CD14-positive monocyte (primary cell): ENCODE measurements around the gene ARID3A. TPM values are rescaled to one million over a fixed set of nuclear protein-coding genes. Genes with fewer than 3 reads are reported as not detected.
A peak's percentile ranks its signal among the peaks of the same experiment; 100 is the strongest.

Experiments used
- DNase-seq, 3 donors: peaks; one replicate each; pipeline ENCODE4 v3.0.0-alpha.2; 2011 to 2022
- H2AFZ ChIP-seq: 2 replicates; pipeline ENCODE4 v1.6.0; 2012; ENCODE audit warnings: mild to moderate bottlenecking, low read depth, low read length, inconsistent platforms; ENCODE audit not compliant: insufficient read depth, poor library complexity, severe bottlenecking
- H3K27ac ChIP-seq, 2 donors: 1 replicate in 1 of 2; 2 replicates in 1 of 2; pipeline ENCODE4 v1.5.1; 2012 to 2013; ENCODE audit warnings: low read length in 2 of 2, control low read depth in 1 of 2, inconsistent platforms in 1 of 2, low read depth in 1 of 2, mild to moderate bottlenecking in 1 of 2
- H3K27me3 ChIP-seq, 2 donors: one replicate each; pipeline versions ENCODE4 v1.6.0 to v1.6.1; 2011 to 2013; ENCODE audit warnings: low read length in 2 of 2; ENCODE audit not compliant: control insufficient read depth in 2 of 2, insufficient read depth in 2 of 2
- H3K36me3 ChIP-seq, 2 donors: replicated peaks in 1 of 2; 1 replicate in 1 of 2; 2 replicates in 1 of 2; pipeline versions ENCODE4 v1.5.1 to v1.6.1; 2012 to 2013; ENCODE audit warnings: low read length in 2 of 2, control low read depth in 1 of 2, inconsistent platforms in 1 of 2, mild to moderate bottlenecking in 1 of 2; ENCODE audit not compliant: insufficient read depth in 2 of 2, control insufficient read depth in 1 of 2
- H3K4me1 ChIP-seq, 2 donors: 1 replicate in 1 of 2; 2 replicates in 1 of 2; pipeline versions ENCODE4 v1.5.1 to v1.6.1; 2012 to 2013; ENCODE audit warnings: low read length in 2 of 2, control low read depth in 1 of 2, inconsistent platforms in 1 of 2, mild to moderate bottlenecking in 1 of 2, moderate library complexity in 1 of 2; ENCODE audit not compliant: insufficient read depth in 2 of 2, control insufficient read depth in 1 of 2
- H3K4me2 ChIP-seq: replicated peaks from 2 replicates; pipeline ENCODE3; 2012; ENCODE audit warnings: low read length, moderate library complexity, mild to moderate bottlenecking; ENCODE audit not compliant: poor library complexity, severe bottlenecking; ENCODE audit errors: extremely low read depth
- H3K4me3 ChIP-seq, 3 experiments: fragments of 200-600 bp in 1 of 3; sonication (generic) in 1 of 3; replicated peaks in 1 of 3; 1 replicate in 2 of 3; 2 replicates in 1 of 3; pipeline ENCODE4 v1.5.1; 2011 to 2013; ENCODE audit warnings: low read length in 3 of 3, mild to moderate bottlenecking in 3 of 3, control low read depth in 2 of 3, low read depth in 2 of 3, inconsistent platforms in 1 of 3, moderate library complexity in 1 of 3
- H3K79me2 ChIP-seq: 2 replicates; pipeline ENCODE4 v1.6.0; 2012; ENCODE audit warnings: mild to moderate bottlenecking, control low read depth, inconsistent platforms, low read length, moderate library complexity; ENCODE audit not compliant: insufficient read depth
- H3K9ac ChIP-seq: 2 replicates; pipeline ENCODE4 v1.6.0; 2017; ENCODE audit warnings: low read length, mild to moderate bottlenecking; ENCODE audit not compliant: insufficient read depth, poor library complexity, severe bottlenecking
- H3K9me3 ChIP-seq, 2 donors: replicated peaks in 1 of 2; 1 replicate in 1 of 2; 2 replicates in 1 of 2; pipeline versions ENCODE4 v1.5.1 to v1.6.1; 2012 to 2013; ENCODE audit warnings: low read length in 2 of 2, control low read depth in 1 of 2; ENCODE audit not compliant: control insufficient read depth in 1 of 2, insufficient read depth in 1 of 2
- H4K20me1 ChIP-seq: 2 replicates; pipeline ENCODE4 v1.6.0; 2012; ENCODE audit warnings: mild to moderate bottlenecking, low read length, control low read depth, moderate library complexity; ENCODE audit not compliant: insufficient read depth
- H3K27ac Mint-ChIP-seq, 7 donors: one replicate each; pipeline ENCODE4 v1.8.0; 2020; ENCODE audit warnings: mild to moderate bottlenecking in 7 of 7, mixed read lengths in 7 of 7, moderate library complexity in 6 of 7, inconsistent platforms in 2 of 7
- H3K27me3 Mint-ChIP-seq, 3 donors: one replicate each; pipeline ENCODE4 v1.8.0; 2021 to 2022; ENCODE audit warnings: low read depth in 3 of 3, mild to moderate bottlenecking in 3 of 3, mixed read lengths in 3 of 3, moderate library complexity in 3 of 3, inconsistent platforms in 1 of 3
- H3K36me3 Mint-ChIP-seq, 2 donors: one replicate each; pipeline ENCODE4 v1.8.0; 2020; ENCODE audit warnings: mixed read lengths in 2 of 2, inconsistent platforms in 1 of 2, mild to moderate bottlenecking in 1 of 2
- H3K4me1 Mint-ChIP-seq: one replicate; pipeline ENCODE4 v1.8.0; 2020; ENCODE audit warnings: mild to moderate bottlenecking, mixed read lengths
- H3K4me3 Mint-ChIP-seq, 2 donors: one replicate each; pipeline ENCODE4 v1.8.0; 2020; ENCODE audit warnings: mild to moderate bottlenecking in 2 of 2, mixed read lengths in 2 of 2, moderate library complexity in 1 of 2
- H3K9me3 Mint-ChIP-seq, 7 donors: one replicate each; pipeline ENCODE4 v1.8.0; 2020 to 2022; ENCODE audit warnings: mixed read lengths in 7 of 7, mild to moderate bottlenecking in 6 of 7, moderate library complexity in 6 of 7, inconsistent platforms in 2 of 7
- WGBS: methylation state at CpG from one replicate; pipeline ENCODE4 v1.1.5; 2013; ENCODE audit warnings: missing lambda C conversion rate; ENCODE audit not compliant: insufficient coverage; 5-methylcytosine and 5-hydroxymethylcytosine counted together
- intact Hi-C, 2 donors: fragments of 100-400 bp; cut with micrococcal nuclease; formaldehyde crosslinking; loops; one replicate each; pipeline versions ENCODE4 v1.15.0 to v1.15.1; 2023
- polyA plus RNA-seq, 3 donors: library from polyadenylated mRNA; depleted of rRNA in 1 of 3; unstranded in 2 of 3; stranded (reverse) in 1 of 3; fragments of 300-500 nt in 2 of 3; fragments of >200 nt in 1 of 3; fragmentation: Illumina TruSeq in 2 of 3; gene quantifications; 1 replicate in 2 of 3; 2 replicates in 1 of 3; pipeline ENCODE4 v1.2.3, GENCODE V29; 2012 to 2021
- TF ChIP-seq, protein P1 (sequence below): fragments of 200-600 bp; IDR thresholded peaks from one replicate; pipeline ENCODE4 v1.8.0; 2022; ENCODE audit warnings: antibody characterized with exemption, mild to moderate bottlenecking

ARID3A gene
- polyA plus RNA-seq, 3 donors = 2.1 to 41.6 (median 3.2) TPM

DNA sequence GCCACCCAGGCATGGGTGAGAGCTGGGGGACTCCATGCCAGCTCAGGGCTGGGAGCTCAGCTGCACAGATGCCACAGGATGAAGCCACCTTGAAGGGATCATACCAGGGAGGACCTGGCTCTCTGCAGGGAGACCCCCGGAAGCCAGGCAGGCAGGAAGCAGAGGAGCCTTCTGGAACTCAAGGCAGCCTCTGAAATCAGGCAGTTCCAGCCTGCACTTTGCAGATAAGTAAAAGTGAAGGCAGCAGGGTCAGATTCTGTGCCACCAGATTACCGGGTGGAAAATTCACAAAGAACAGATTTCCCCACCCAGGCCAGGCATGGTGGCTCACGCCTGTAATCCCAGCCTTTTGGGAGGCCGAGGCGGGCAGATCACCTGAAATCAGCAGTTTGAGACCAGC, 92.6 kb downstream of the ARID3A start:
- peaks cover 10 to 30% of the 10 kb centered on the region in 2 donors for H3K36me3 Mint-ChIP-seq
- WGBS = 84% methylated on average over 5 of the region's 5 CpGs
- H3K4me1 Mint-ChIP-seq = peaks cover 44% of the 10 kb centered on the region
- Histone ChIP-seq H3K36me3 (peaks cover 17 to 22% of the 10 kb centered on the region in 2 donors), H3K79me2 (peaks cover 75% of the 10 kb centered on the region), H2AFZ (no peak overlapping the region), H3K4me3 (no peak overlapping the region), H3K9me3 (no peaks in the 10 kb centered on the region), H3K27me3 (no peaks in the 10 kb centered on the region), H3K4me1 (peaks cover 49 to 53% of the 10 kb centered on the region in 2 donors), H4K20me1 (peaks cover 73% of the 10 kb centered on the region), H3K4me2 (no peak overlapping the region), H3K9ac (peak overlapping the region; percentile 18), H3K27ac (peak overlapping the region in 1 of 2 donors; percentile 60)
- peaks cover 0 to 1% (median 0%) of the 10 kb centered on the region in 3 donors for H3K27me3 Mint-ChIP-seq
- H3K27ac Mint-ChIP-seq = peak overlapping the region in 5 of 7 donors; percentile 13 to 81 (median 53)
- TF ChIP-seq, protein P1, sequence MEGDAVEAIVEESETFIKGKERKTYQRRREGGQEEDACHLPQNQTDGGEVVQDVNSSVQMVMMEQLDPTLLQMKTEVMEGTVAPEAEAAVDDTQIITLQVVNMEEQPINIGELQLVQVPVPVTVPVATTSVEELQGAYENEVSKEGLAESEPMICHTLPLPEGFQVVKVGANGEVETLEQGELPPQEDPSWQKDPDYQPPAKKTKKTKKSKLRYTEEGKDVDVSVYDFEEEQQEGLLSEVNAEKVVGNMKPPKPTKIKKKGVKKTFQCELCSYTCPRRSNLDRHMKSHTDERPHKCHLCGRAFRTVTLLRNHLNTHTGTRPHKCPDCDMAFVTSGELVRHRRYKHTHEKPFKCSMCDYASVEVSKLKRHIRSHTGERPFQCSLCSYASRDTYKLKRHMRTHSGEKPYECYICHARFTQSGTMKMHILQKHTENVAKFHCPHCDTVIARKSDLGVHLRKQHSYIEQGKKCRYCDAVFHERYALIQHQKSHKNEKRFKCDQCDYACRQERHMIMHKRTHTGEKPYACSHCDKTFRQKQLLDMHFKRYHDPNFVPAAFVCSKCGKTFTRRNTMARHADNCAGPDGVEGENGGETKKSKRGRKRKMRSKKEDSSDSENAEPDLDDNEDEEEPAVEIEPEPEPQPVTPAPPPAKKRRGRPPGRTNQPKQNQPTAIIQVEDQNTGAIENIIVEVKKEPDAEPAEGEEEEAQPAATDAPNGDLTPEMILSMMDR = no peak
- no peak for DNase-seq
- intact Hi-C loops = no loop called here
- H3K9me3 Mint-ChIP-seq = no peaks in the 10 kb centered on the region
- no peak overlapping the region for H3K4me3 Mint-ChIP-seq

- H3K4me3 ChIP-seq = peak overlapping the region in 1 of 3 experiments; percentile 96
- peaks cover 0 to 1% (median 0%) of the 10 kb centered on the region in 3 donors for H3K27me3 Mint-ChIP-seq
- H3K36me3 ChIP-seq = peaks cover 10 to 16% of the 10 kb centered on the region in 2 donors
- peak overlapping the region in 4 of 7 donors; percentile 26 to 94 (median 66) for H3K27ac Mint-ChIP-seq
- H3K27me3 ChIP-seq = no peaks in the 10 kb centered on the region
- peak overlapping the region; percentile 91 for H3K9ac ChIP-seq
- H3K4me1 Mint-ChIP-seq = peaks cover 44% of the 10 kb centered on the region
- H4K20me1 ChIP-seq = peaks cover 66% of the 10 kb centered on the region
- H2AFZ ChIP-seq = no peak overlapping the region
- peaks cover 49 to 53% of the 10 kb centered on the region in 2 donors for H3K4me1 ChIP-seq
- H3K9me3 Mint-ChIP-seq = no peaks in the 10 kb centered on the region
- no peak for DNase-seq
- H3K4me2 ChIP-seq = peak overlapping the region; percentile 97
- TF ChIP-seq, protein P1 = no peak
- WGBS = 93% methylated on average over 13 of the region's 17 CpGs
- H3K36me3 Mint-ChIP-seq = peaks cover 3 to 23% of the 10 kb centered on the region in 2 donors
- intact Hi-C loops = no loop called here
- H3K27ac ChIP-seq = no peak overlapping the region
- H3K9me3 ChIP-seq = no peaks in the 10 kb centered on the region
- H3K79me2 ChIP-seq = peaks cover 68% of the 10 kb centered on the region
- peak overlapping the region; percentile 31 to 94 for H3K4me3 Mint-ChIP-seq
Measured at GRCh38 chr19:1018932-1019615, 93.2 kb downstream of the ARID3A start.
